Stimulated activated naive CD4-positive, alpha-beta T cell treated with Interleukin-2 at 50 U/mL for 16 hours (primary cell): ENCODE data around the gene CPNE9.

Source experiments
- DNase-seq: peaks from one replicate; lab custom pipeline; 2025; lab: John Stamatoyannopoulos, UW

CPNE9 gene

GRCh38 chr3:9703736-9704346 is at the start of gene CPNE9:
Gene CPNE9, plus strand, starts transcription at chr3:9703833. Its CDS starts 164 bp downstream, at chr3:9703997.
- no peak for DNase-seq

- DNase-seq = no peak
Observed at GRCh38 chr3:9659849-9660248, 43.8 kb upstream of the CPNE9 start.

DNA sequence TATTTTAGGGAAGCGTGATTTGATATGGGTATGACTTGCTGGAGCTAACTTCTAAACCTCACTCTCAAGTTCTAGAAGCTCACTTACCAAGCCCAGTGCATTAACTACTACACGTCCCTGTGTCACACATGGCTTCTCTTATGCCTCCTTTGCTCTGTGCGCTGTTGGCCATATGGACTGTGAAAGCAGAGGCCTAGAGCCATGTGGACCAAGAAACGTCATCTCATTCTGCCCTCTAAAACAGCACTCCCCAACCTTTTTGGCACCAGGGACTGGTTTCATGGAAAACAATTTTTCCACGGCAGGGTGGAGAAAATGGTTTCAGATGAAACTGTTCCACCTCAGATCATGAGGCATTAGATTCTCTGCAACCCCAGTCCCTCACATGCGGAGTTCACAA is 42.7 kb upstream of the CPNE9 start:
- DNase-seq = no peak

DNA sequence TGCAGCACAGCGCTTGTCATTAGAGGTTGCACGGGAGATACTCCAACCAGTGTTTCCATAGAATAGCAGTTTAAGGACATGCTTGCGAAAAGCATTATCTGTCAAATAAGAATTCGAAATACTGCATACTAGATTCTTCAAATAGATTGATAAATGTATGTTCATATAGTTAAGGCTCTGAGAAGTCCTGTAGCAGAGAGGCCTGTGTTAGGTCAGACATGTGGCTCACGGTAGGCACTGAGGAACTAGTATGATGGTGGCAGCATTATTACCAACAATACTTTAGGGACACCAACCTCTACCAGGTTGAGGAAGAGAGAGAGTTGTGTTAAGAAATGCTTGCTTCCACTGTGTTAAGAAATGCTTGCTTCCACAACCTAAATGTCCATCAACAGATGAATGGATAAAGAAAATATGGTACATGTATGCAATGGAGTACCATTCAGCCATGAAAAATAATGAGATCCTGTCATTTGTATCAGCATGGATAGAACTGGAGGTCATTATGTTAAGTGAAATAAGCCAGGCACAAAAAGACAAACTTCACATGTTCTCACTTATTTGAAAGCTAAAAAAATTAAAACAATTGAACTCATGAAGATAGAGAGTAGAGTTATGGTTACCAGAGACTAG is 39.4 kb upstream of the CPNE9 start:
- DNase-seq = no peak

DNA sequence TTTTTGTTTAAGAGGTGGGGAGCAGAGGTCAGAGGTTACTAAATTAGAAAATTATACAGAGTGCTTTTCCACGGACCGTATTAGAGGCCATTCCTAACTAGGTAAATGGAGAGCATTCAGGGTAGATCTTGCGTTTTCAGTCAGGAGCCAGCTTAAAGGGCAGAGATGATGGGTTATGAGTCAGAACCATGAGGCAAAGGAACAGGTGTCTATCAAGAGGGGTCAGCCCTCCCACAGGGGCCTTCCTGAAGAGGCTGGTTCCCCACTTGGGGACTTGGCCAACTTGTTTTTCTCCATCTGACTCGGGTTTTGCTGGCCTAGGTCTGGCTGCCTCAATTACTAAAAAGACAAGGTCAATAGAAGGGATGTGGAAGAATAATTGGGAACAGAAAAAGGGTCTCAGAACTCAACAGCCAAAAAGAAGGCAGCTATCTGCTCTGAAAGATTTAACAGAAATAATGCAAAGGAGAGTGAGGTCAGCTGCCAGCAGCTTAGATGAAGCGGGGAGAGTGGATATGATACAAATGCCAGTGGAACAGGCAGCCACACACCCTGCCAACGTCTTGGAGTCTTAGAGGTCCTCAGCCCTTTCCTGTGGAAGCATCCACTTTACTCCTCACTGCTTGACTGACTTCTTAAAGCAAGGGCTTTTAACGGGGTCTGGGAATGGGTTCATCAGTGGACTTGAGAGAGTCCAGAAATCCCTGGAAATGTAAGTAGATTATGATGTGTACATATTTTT is 36.8 kb upstream of the CPNE9 start:
- DNase-seq = no peak

GRCh38 chr3:9669277-9669676 is 34.4 kb upstream of the CPNE9 start:
- no peak for DNase-seq

GRCh38 chr3:9669720-9670432 is 33.8 kb upstream of the CPNE9 start:
- no peak for DNase-seq

DNA sequence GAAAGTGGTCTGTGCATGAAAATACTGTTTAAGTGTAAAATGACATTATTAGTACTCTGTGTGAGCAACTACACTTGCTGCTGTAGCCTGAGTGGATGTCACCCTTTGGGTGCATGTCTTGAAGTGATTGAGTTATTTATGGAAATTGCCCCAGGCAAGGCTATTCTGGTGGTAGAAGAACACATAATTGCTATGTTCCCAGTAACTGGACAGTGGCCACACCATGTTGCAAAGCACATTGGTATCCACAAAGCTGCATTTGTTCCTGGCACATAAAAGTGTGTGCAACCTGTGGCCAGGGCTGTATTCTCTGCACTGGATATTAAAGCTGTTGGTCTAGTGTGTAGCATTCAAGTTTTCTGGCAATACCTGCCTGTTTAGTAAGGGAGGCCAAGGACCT is 30.6 kb upstream of the CPNE9 start:
- DNase-seq = no peak

GRCh38 chr3:9673752-9674151 is 29.9 kb upstream of the CPNE9 start:
- no peak for DNase-seq

DNA sequence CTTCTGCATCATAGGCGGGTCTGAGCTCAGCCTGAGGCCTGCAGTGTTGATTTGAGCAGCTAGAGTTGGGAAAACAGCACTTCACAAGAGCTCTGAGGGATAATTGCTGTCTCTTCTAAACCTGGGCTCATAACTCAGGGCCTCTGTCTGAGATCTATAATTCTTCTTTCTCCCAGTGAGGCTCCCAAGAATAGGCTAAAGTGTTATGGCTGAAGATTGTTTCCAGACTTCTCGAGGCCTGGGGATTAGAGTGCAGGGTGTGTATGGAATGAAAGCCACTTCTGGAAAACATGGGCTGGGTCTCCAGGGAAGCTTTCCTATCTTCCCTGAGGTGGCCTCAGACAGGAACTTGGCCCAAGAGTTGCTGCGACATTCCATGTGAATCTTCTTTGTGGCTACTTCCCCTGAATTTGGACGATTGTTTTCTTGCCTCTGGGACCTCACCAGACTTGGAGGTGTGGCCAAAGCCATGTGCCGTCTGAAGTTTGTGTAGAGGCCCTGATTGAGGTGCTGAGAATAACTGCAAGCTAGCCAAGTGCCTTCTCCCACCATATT is 27.8 kb upstream of the CPNE9 start:
- DNase-seq = no peak

- DNase-seq = no peak
Observed at GRCh38 chr3:9676785-9677184, 26.8 kb upstream of the CPNE9 start.

DNA sequence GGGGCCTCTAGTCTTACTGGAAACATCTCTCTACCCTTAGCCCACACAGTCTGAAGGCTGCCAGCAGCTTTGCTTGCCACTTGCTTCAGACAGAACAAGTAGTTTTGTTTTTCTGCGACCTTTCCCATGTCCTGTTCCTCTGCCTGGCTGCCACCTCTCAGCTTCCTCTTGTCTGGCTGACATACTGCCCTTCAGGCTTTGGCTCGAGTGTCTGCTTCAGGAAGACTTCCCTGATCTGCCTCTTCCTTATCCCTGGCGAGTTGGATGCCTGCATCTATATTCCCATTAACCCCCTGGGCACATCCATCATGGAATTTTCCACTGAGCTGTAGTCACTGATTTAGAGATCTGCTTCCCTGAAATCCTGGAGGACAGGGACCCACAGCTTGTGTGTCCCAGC is 25.1 kb upstream of the CPNE9 start:
- DNase-seq = no peak

- DNase-seq = no peak
Observed at GRCh38 chr3:9679476-9680080, 24.1 kb upstream of the CPNE9 start.

GRCh38 chr3:9681011-9681722 is 22.5 kb upstream of the CPNE9 start:
- no peak for DNase-seq

DNA sequence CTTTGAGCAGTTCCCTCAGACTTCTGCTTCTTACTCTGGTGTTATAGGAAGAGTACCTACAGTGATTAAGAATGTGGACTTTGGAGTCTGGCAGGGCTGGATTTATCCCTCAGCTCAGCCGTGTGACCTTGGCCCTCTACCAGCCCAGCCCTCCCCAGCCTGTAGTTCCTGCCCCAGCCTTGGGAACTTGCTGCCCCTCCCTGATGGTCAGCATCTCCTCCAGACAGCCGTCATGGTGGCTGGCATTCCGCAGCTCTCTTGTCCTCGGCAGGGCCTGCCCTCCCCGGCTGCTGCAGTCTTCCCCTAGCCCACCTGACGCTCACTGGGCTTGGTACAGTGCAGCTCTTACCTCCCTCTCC is 21.9 kb upstream of the CPNE9 start:
- DNase-seq = no peak

DNA sequence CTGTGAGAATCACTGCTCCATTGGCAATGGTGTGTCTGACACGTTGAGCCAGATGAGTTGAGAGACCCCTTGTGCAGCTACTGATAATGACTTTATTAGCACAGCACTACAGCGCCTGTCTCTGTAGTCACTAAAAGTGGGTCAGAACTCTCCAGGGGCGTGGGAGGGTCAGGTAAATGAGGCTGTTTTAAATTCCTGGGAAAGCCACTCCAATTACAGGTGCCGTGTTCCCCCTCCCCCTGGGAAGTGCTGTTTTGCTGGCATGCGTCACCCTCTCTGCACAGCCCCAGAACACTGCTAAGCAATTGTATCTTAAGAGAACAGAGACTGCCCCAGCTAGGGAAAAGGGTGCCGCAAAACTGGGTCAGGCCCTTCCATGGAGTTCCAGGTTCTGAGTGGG is 21.5 kb upstream of the CPNE9 start:
- DNase-seq = no peak

DNA sequence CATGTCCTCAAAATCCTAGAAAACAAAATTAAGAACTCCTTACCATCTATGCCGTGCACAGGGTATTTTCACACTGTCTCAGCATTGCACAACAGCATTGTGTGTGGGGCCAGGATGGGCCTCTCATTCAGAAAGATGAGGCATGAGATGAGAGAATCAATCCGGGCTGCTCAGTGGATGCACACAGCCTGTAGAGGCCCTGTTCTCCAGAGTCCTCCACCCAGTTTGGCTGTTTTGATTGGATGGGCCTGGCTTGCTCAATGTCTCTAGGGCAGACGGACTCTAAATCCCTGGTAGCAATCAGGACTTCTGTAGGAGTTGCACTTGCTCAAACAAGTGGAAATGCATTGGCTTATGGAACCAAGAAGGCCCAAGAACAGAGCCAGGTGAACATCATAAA is 20.2 kb upstream of the CPNE9 start:
- no peak for DNase-seq

- no peak for DNase-seq
Observed at GRCh38 chr3:9685216-9686049, 18.2 kb upstream of the CPNE9 start.

DNA sequence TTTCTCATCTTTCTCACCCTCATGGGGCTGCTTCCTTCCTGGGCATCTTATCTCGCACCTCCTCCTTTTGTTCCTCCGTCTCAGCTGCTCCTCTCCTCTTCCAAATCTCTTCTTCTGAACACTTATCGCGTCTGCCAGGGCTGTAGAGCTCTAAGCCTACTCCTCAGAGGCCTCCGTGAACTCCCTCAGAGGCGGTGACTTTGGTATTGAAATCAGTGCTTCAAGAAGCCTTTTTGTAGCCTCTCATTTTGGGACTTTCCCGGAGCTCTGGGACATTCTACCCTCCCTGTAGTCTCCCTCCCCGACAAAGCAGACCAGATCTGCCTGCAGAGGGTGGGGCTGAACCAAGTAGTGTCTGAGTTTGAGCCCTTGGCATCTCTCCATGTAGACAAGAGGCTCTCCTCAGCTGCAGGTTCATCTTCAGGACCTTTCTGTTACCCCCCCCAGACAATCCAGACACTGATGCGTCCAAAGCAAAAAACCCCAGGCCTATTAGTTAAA is 17.5 kb upstream of the CPNE9 start:
- no peak for DNase-seq

DNA sequence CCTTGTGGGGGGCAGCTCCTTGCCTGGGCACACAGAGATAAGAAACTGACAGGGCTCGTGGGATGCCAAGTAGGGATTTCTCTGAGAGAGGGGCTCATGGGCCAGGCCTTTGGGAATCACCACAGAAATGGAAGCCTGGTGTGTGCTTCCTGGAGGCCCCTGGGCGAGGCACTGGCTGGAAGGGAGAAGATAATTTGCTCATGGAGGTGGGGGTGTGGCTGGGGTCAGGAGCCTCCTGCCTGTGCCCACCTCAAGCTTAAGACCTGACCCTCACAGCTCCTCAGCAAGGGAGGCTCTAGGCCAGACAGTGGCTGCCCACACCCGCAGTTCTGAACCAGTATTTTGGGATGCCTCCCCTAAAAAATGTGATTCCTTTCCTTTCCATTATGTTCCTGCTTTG is 16.9 kb upstream of the CPNE9 start:
- no peak for DNase-seq
